SK-N-SH (cell line): ENCODE results near the gene PNPLA2. TPM values are rescaled to one million over a fixed set of nuclear protein-coding genes. Genes with fewer than 3 reads are reported as not detected.

ENCODE experiments used
- CTCF ChIA-PET: fragments of 300-600, 350-600 bp; formaldehyde crosslinking; extraction: SDS; loops from one replicate; lab custom pipeline; 2021; lab: Yijun Ruan, JAX
- POLR2A ChIA-PET: fragments of 350-600 bp; sonication (Branson Sonifier 250); formaldehyde crosslinking; extraction: SDS; loops from one replicate; lab custom pipeline; 2020; ENCODE audit warnings: antibody characterized with exemption, inconsistent platforms; lab: Yijun Ruan, JAX
- DNase-seq: peaks from one replicate; pipeline ENCODE4 v3.0.0; 2012
- H2AFZ ChIP-seq: fragments of 200-600 bp; sonication (generic); 2 replicates; pipeline ENCODE4 v1.8.1; 2016; ENCODE audit warnings: antibody characterized with exemption, mild to moderate bottlenecking, low read depth
- H3F3A ChIP-seq: fragments of 200-600 bp; sonication (generic); replicated peaks from 2 replicates; pipeline ENCODE3; 2016; ENCODE audit warnings: antibody characterized with exemption, mild to moderate bottlenecking; ENCODE audit not compliant: insufficient read depth
- H3K27ac ChIP-seq, 2 experiments: fragments of 200-500 bp in 1 of 2; fragments of 200-600 bp in 1 of 2; sonication (Bioruptor generic) in 1 of 2; sonication (generic), shearing (Covaris generic) in 1 of 2; 2 replicates each; pipeline versions ENCODE4 v1.5.1 to v1.6.1; 2014 to 2016; ENCODE audit warnings: low read depth in 2 of 2, inconsistent platforms in 1 of 2, low read length in 1 of 2, mild to moderate bottlenecking in 1 of 2, mixed read lengths in 1 of 2
- H3K27me3 ChIP-seq: fragments of 200-600 bp; sonication (generic), shearing (Covaris generic); 2 replicates; pipeline ENCODE4 v1.6.1; 2016; ENCODE audit warnings: mixed run types; ENCODE audit not compliant: insufficient read depth
- H3K36me3 ChIP-seq, 2 experiments: fragments of 200-500 bp in 1 of 2; fragments of 200-600 bp in 1 of 2; sonication (Bioruptor generic) in 1 of 2; sonication (generic) in 1 of 2; replicated peaks in 1 of 2; 2 replicates each; pipeline versions ENCODE3 to v1.5.1; 2014 to 2016; ENCODE audit warnings: low read length in 1 of 2, mild to moderate bottlenecking in 1 of 2; ENCODE audit not compliant: insufficient read depth in 2 of 2, control insufficient read depth in 1 of 2
- H3K4me1 ChIP-seq, 2 experiments: fragments of 200-500 bp in 1 of 2; fragments of 200-600 bp in 1 of 2; sonication (Bioruptor generic) in 1 of 2; sonication (generic), shearing (Covaris generic) in 1 of 2; 2 replicates each; pipeline versions ENCODE4 v1.5.1 to v1.6.1; 2014 to 2016; ENCODE audit warnings: low read depth in 1 of 2, low read length in 1 of 2, mixed run types in 1 of 2; ENCODE audit not compliant: insufficient read depth in 2 of 2, control insufficient read depth in 1 of 2
- H3K4me2 ChIP-seq: fragments of 200-600 bp; sonication (generic), shearing (Covaris generic); 2 replicates; pipeline ENCODE4 v1.6.1; 2017; ENCODE audit warnings: mixed run types
- H3K4me3 ChIP-seq, 2 experiments: fragments of 200-500 bp in 1 of 2; fragments of 200-600 bp in 1 of 2; sonication (Bioruptor generic) in 1 of 2; sonication (generic), shearing (Covaris generic) in 1 of 2; 2 replicates each; pipeline versions ENCODE4 v1.5.1 to v1.8.1; 2014 to 2016; ENCODE audit warnings: low read depth in 2 of 2, inconsistent platforms in 1 of 2, low read length in 1 of 2, mild to moderate bottlenecking in 1 of 2, mixed read lengths in 1 of 2, moderate library complexity in 1 of 2
- H3K79me2 ChIP-seq: fragments of 200-600 bp; sonication (generic); 2 replicates; pipeline ENCODE4 v1.8.1; 2017; ENCODE audit warnings: mild to moderate bottlenecking; ENCODE audit not compliant: insufficient read depth
- H3K9ac ChIP-seq: fragments of 200-600 bp; sonication (generic); 2 replicates; pipeline ENCODE4 v1.6.1; 2017; ENCODE audit warnings: mixed run types
- H3K9me2 ChIP-seq: fragments of 200-600 bp; sonication (generic); 2 replicates; pipeline ENCODE4 v1.6.1; 2017; ENCODE audit warnings: mixed run types
- H3K9me3 ChIP-seq: fragments of 200-600 bp; sonication (generic); 2 replicates; pipeline ENCODE4 v1.6.1; 2017; ENCODE audit warnings: mixed run types, mild to moderate bottlenecking, moderate library complexity
- H4K20me1 ChIP-seq: fragments of 200-600 bp; sonication (generic); 2 replicates; pipeline ENCODE4 v1.6.1; 2017; ENCODE audit warnings: mild to moderate bottlenecking, mixed run types; ENCODE audit not compliant: insufficient read depth
- FOSL2 ChIP-seq: IDR thresholded peaks from 2 replicates; pipeline ENCODE4 v1.4.0; 2012; ENCODE audit warnings: low read depth, mild to moderate bottlenecking, moderate library complexity, borderline replicate concordance
- GABPA ChIP-seq: IDR thresholded peaks from 2 replicates; pipeline ENCODE4 v1.4.0; 2012; ENCODE audit warnings: low read depth, mild to moderate bottlenecking
- MXI1 ChIP-seq: IDR thresholded peaks from 2 replicates; pipeline ENCODE4 v1.6.1; 2012; ENCODE audit warnings: mild to moderate bottlenecking, low read depth, low read length, improper control_type of control experiment
- NFIC ChIP-seq: IDR thresholded peaks from 2 replicates; pipeline ENCODE4 v1.4.0; 2012; ENCODE audit warnings: borderline replicate concordance
- SMC3 ChIP-seq: IDR thresholded peaks from 2 replicates; pipeline ENCODE4 v1.6.1; 2012; ENCODE audit warnings: low read depth, low read length, improper control_type of control experiment
- TAF1 ChIP-seq: IDR thresholded peaks from 2 replicates; pipeline ENCODE4 v1.6.1; 2012; ENCODE audit warnings: low read depth, mild to moderate bottlenecking, low read length, moderate library complexity, borderline replicate concordance
- ZBTB33 ChIP-seq: IDR thresholded peaks from 2 replicates; pipeline ENCODE4 v1.4.0; 2012; ENCODE audit warnings: low read depth, borderline replicate concordance
- WGBS: methylation state at CpG from one replicate; pipeline ENCODE4 v1.1.6; 2017; ENCODE audit warnings: low lambda C conversion rate; 5-methylcytosine and 5-hydroxymethylcytosine counted together
- polyA plus RNA-seq, 3 experiments: library from polyadenylated mRNA; depleted of rRNA; stranded (reverse); fragments of >200 nt; gene quantifications; 2 replicates each; pipeline ENCODE4 v1.2.3, GENCODE V29; 2012

PNPLA2 gene
- polyA plus RNA-seq, 1 of the 3 experiments (the other 2 are of a cell fraction): 60.3 TPM

- TF ChIP-seq TAF1 (peak; percentile 76; the same call in 1 of the 2 replicates), FOSL2 (no peak), NFIC (no peak)
Measured at GRCh38 chr11:819129-819931, 616 bp downstream of the PNPLA2 start (continued).

- H4K20me1 ChIP-seq: peaks cover 28% of the 10 kb centered on the region
- peaks cover 14 to 26% of the 10 kb centered on the region in 2 experiments; a peak in 3 of 4 replicates for H3K4me1 ChIP-seq
- H3K4me3 ChIP-seq: peak overlapping the region; percentile 71 to 79
- H3K27ac ChIP-seq: peak overlapping the region; percentile 72 to 73
- CTCF ChIA-PET: interaction anchor here (1.1 to 1.7 kb wide), 5 partner anchors 8 to 36 kb away, joined by 3 to 6 read pairs (median 4); partner anchors contain the start of gene CRACR2B
- no peaks in the 10 kb centered on the region for H3K27me3 ChIP-seq
- H3K79me2 ChIP-seq: peaks cover 26% of the 10 kb centered on the region
- H3K9ac ChIP-seq: peak overlapping the region; percentile 83
- POLR2A ChIA-PET: interaction anchor here (1.0 to 2.7 kb wide), 11 partner anchors 8 to 39 kb away, joined by 3 to 34 read pairs (median 7); partner anchors contain the start of genes CD151, CEND1, CRACR2B and POLR2L
- DNase-seq: peak; percentile 84
- H3K36me3 ChIP-seq: peaks cover 0 to 15% of the 10 kb centered on the region in 2 experiments
- TF ChIP-seq MXI1 (0 out of 2 replicates have a peak, but pooled peaks have one; percentile 5), SMC3 (no peak), ZBTB33 (0 out of 2 replicates have a peak, but pooled peaks have one; percentile 4), GABPA (peak; percentile 21; the same call in 1 of the 2 replicates)
- H2AFZ ChIP-seq: no peak overlapping the region
- peaks cover 11% of the 10 kb centered on the region for H3F3A ChIP-seq
- 4% methylated on average over 24 of the region's 47 CpGs for WGBS
- no peaks in the 10 kb centered on the region for H3K9me2 ChIP-seq
- H3K4me2 ChIP-seq: peak overlapping the region; percentile 98
- H3K9me3 ChIP-seq: no peaks in the 10 kb centered on the region
Measured at GRCh38 chr11:819943-820649, 1.4 kb downstream of the PNPLA2 start.
